ENCODE measurements around the gene RHAG.

GRCh38 chr6:49635978-49636712, 494 bp downstream of the RHAG start:
- TF ChIP-seq CTCF (IDR thresholded peaks at IDR 0.05) = no peak
- TF ChIP-seq POLR2A (IDR thresholded peaks at IDR 0.05) = no peak
- no peak for TF ChIP-seq POLR2AphosphoS5 (IDR thresholded peaks at IDR 0.05)
- no peak for TF ChIP-seq EP300 (IDR thresholded peaks at IDR 0.05)

Measured in gastroesophageal sphincter (tissue), 3 donors.